NCI-H1436 (cell line): ENCODE results near the gene UBASH3B.
"Not testable (repeated sequence)": the region's sequence is repeated elsewhere in the genome, so short reads cannot be mapped to it uniquely, and the experiment has no call there.

ENCODE experiments used
- DNase-seq: peaks from one replicate; lab custom pipeline; 2025; lab: John Stamatoyannopoulos, UW

UBASH3B gene

DNA sequence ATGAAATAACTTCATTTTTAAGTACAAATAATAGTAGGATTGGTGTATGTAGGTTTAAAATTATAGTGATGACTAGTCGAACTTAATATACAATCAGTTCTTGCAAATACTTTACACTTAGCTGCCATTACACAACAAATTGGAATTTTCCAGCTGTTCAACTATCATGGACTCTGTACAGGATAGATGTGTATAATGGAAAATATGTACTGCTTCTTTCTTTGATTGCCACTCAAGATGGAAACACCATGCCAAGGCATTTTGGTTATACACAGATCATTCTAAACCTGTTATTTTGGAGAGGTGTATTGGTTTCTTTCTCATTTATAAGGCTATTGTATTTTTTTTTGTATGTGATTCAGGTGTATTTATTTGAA, 158.4 kb downstream of the UBASH3B start:
- no peak for DNase-seq

DNA sequence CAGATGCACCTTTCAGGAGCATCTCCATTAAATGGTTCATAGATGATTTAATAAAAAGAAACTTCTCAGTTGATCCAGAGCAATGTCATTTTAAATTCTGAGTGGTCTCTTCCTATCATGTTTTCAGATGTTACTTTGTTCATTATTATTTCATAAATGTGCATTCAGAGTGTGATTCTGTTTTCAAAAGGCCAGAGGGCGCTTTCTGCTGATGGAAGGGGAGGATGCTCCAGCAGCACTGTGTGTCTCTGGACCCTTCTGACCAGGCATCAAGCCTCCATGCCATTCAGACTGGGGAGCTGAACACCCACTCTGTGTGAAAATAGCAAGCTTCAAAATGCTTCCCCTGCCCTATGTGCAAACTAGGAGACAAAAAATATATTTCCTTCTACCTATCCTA, 158.9 kb downstream of the UBASH3B start:
- no peak for DNase-seq

GRCh38 chr11:122815900-122816299, 160.4 kb downstream of the UBASH3B start:
- DNase-seq = no peak

DNA sequence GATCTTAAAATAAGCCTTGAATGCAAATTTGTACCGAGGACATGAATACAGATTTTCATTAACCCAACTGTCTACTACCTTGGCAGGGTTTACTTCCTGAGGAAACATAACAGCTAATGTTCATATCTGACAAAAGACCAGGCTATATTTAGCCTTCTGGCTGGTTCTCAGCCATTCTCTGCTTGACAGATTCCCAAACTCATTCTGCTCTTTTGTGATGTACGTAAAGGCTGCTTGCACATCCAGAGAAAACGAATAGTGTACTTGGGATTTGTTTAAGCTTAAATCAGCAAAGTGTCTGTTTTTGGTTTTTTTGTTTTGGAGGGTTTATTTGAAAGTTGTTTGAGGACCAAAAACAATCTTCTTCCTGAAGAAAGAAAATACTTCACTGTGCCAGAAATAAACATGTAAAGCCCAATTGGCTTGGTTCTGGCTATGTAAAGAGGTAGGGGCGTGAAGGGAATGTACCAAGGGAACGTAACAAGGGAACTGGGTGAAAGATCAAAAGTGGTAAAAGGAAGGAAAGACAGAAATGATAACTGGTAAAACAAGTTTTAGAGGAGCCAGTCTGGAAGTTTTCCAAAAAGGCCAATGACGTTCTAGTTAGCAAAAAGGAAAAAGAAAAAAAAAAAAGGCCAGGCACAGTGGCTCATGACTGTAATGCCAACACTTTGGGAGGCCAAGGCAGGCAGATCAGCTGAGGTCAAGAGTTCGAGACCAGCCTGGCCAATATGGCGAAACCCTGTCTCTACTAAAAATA, 161.4 kb downstream of the UBASH3B start:
- DNase-seq = no peak

DNA sequence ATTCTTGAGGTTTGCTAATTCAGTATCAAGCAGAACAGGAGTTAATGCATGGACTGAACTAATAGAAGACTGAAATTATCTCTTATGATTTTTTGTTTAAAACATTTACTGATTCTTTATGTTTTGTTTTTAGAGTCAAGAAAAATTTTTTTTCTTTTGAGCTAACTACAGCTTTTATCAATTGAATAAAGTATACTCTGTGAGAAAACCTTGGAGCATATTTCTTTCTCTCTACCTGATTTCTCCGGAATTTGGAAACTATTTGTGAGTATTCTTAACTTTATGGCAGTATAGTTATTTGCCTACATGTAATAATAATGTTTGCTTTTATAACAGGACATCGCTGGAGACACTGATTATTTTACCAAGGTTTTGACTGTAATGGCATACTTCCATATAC, 164.6 kb downstream of the UBASH3B start:
- no peak for DNase-seq

GRCh38 chr11:122821169-122821568, 165.6 kb downstream of the UBASH3B start:
- DNase-seq = no peak

- DNase-seq = no peak
Observed at GRCh38 chr11:122822241-122822640, 166.7 kb downstream of the UBASH3B start.

- no peak for DNase-seq
Observed at GRCh38 chr11:122823564-122823963, 168.0 kb downstream of the UBASH3B start.

- DNase-seq = not testable (repeated sequence)
Observed at GRCh38 chr11:122829371-122829770, 173.8 kb downstream of the UBASH3B start.

DNA sequence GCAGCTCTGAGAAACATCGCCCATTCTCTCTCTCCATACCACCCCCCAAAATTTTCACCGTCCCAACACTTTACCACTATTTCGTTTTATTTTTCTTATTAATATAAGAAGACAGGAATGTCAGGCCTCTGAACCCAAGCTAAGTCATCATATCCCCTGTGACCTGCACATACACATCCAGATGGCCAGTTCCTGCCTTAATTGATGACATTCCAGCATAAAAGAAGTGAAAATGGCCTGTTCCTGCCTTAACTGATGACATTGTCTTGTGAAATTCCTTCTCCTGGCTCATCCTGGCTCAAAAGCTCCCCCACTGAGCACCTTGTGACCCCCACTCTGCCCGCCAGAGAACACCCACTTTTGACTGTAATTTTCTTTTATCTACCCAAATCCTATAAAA, 176.8 kb downstream of the UBASH3B start:
- not testable (repeated sequence) for DNase-seq

DNA sequence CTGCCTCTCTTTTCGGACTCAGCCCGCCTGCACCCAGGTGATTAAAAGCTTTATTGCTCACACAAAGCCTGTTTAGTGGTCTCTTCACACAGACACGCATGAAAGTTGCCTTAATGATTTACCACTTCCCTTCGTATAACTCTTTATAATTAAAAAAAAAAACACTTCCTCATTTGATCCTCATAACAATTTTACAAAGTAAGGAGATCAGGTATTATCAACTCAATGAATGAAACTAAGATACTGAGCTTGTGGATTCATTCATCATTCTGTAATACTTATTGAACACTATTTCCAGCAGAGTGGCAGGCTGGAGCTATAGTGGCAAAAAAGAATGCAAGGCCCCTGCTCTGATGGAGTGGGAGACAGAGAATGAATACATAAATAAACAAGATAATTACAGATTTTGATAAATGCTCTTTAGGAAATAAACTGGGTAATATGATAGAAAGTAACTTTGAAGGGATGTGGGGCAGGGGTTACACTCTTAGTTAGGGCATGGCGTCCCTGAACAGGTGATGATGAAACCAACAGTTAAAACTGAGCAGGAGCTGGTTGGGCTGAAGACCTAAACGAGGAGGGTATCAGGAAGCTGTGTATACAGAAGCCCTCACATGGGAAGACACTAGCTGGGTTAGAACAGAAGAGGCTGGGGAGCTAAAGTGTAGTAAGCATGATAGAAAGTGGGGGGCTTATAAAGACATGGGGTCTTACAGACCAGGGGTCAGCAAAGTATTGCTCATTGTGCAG, 177.4 kb downstream of the UBASH3B start:
- no peak for DNase-seq

- no peak for DNase-seq
Observed at GRCh38 chr11:122833846-122834464, 178.4 kb downstream of the UBASH3B start.

DNA sequence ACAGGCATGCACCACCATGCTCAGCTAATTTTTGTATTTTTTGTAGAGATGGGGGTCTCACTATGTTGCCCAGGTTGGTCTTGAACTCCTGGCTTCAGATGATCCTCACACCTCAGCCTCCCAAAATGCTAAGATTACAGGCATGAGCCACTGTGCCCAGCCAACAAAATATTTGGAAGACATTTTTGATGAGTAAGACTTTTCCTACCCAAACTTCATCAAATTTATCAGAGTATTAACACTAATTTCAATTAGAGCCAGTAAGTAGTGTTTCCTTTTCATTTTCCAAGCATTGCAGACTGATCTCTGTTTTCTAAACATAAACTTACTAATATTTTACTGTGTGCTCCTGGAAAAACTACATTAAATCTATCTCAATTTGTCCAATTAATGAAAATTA, 181.4 kb downstream of the UBASH3B start:
- DNase-seq = no peak

DNA sequence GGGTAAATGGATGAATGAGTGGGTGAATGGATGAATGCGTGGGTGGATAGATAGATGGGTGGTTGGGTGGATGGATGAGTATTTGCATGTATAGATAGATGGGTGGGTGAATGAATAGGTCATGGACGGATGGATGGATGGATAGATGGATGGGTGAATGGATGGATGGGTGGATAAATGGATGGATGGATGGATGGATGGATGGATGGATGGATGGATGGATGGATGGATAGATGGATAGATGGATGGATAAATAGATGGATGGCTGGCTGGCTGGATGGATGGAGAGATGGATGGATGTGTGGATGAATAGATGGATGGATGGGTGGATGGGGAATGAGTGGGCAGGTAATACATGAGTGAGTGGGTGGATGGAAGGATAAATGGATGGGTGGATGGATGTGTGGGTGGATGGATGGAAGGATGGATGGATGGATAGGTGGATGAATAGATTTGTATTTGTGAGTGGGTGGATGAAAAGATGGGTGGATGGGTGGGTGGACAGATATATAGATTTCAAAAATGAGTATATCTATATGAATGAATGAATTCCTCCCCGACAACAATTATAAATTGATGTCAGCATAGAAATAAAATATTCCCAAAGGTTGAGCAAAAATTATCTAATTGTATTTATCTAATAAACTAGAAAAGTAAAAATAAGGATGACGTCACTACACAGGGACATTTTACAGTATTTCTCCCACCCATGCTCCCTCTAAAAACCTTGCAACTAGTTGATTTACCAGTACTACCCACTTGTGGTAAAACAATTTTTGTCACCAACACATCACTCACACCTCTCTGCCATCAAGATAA, 182.2 kb downstream of the UBASH3B start:
- no peak for DNase-seq

DNA sequence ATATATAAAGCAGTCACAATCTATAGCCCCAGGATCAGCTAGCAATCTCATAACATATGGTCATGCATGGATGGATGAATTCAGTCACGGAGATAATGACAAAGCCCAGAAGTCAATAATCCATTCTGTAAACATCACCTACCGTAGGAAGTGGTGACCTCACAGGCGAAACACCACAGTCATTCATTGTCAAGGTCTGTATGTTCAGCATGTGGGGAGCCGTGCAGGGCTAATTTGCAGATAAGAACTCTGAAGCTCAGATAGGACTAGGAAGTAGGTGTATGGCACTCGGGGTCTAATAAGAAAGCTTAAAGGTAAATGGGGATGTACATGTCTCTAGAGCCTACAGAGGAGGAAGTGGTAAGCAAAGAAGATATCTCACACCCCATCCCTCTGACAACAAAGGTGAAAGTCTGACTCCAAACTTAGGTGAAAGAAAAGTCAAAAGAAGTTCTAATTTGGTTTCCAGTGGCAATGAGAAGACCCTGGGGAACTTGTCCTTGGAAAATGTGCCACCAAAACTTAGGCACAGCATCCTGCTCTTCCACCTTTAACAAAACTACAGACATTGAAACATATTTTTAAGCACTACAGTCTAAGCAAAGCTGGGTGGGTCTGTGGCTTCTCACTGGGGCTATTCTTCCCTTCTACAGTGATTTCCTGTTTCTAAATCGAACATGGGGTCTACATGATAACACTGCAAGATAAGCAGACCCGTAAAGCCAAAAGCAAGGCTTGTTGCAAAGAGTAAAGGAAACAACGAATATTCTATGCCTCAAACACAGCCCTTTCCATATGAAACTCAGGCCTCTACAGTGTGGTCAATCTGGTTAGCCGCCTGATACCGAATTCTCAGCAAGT, 188.0 kb downstream of the UBASH3B start:
- DNase-seq = no peak

DNA sequence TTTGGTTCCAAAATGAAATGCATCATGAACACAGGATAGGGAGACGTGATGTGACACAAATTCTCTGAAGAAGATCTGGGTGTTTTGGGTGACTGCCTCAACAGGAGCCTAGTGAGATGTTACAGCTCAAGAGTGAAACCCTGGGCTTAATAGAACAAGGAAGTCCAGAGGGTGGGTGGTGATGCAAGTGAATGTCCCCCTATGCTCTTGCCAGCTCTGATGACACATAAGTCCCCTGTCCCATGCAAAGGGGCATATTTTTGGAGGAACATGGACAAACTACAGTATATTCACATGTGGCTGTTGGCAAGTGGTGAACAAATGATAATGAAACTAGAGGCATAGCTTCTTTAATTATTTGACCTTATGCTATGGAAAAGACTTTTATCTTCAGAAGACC, 191.9 kb downstream of the UBASH3B start:
- DNase-seq = no peak

GRCh38 chr11:122848186-122848585, 192.7 kb downstream of the UBASH3B start:
- DNase-seq = no peak

- no peak for DNase-seq
Observed at GRCh38 chr11:122850076-122850631, 194.6 kb downstream of the UBASH3B start.

- no peak for DNase-seq
Observed at GRCh38 chr11:122851366-122851966, 195.9 kb downstream of the UBASH3B start.

DNA sequence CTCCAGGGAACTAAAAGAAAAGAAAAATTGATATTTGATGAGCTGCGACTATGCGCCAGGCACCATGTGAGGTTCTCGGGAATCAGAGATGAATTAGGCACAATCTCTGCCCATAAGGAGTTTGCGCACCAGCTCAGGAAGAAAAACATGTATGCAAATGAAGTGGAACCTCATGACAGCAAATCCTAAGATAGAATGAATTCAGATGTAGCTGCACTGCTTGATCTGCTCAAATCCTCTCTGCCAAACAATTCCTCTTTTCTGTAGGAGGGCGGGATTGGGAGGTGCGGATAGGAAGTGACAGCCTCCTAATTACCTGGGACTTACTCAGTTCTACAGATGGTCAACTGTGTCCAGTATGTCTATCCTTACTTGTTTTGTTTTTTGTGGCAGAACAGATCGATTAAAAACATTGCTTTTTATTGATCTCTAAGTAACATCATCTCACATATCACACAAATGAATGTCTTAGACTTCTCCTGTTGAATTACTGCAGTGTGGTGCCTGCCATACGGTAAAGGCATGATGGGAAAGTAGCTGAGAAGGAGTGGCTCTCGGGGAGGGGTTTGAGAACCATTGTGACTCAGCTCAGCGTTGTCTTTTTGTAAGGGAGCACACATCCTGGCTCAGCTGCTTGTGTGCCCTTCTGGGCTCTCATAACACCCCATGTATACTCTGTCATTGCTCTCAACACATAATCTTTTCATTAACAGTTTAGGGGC, 196.7 kb downstream of the UBASH3B start:
- DNase-seq = no peak
